OCI-LY7 (cell line): Measurements from ENCODE around the gene DLGAP1.

Experiments
- EZH2phosphoT487 ChIP-seq: fragments of 200-600 bp; sonication (generic); IDR thresholded peaks from 2 replicates; pipeline ENCODE4 v1.6.1; 2018; ENCODE audit warnings: low read depth, borderline replicate concordance, mild to moderate bottlenecking, mixed run types, antibody characterized with exemption, low read length, moderate library complexity, mixed read lengths
- TF ChIP-seq, protein P1 (sequence below): fragments of 200-600 bp; sonication (generic); conservative IDR thresholded peaks from 2 replicates; pipeline ENCODE4 v1.5.1; 2014; ENCODE audit warnings: mild to moderate bottlenecking, antibody characterized with exemption, low read length, moderate library complexity, mixed read lengths

GRCh38 chr18:3879836-3880120 lies 575.3 kb downstream of the DLGAP1 start:
- TF ChIP-seq, protein P1, sequence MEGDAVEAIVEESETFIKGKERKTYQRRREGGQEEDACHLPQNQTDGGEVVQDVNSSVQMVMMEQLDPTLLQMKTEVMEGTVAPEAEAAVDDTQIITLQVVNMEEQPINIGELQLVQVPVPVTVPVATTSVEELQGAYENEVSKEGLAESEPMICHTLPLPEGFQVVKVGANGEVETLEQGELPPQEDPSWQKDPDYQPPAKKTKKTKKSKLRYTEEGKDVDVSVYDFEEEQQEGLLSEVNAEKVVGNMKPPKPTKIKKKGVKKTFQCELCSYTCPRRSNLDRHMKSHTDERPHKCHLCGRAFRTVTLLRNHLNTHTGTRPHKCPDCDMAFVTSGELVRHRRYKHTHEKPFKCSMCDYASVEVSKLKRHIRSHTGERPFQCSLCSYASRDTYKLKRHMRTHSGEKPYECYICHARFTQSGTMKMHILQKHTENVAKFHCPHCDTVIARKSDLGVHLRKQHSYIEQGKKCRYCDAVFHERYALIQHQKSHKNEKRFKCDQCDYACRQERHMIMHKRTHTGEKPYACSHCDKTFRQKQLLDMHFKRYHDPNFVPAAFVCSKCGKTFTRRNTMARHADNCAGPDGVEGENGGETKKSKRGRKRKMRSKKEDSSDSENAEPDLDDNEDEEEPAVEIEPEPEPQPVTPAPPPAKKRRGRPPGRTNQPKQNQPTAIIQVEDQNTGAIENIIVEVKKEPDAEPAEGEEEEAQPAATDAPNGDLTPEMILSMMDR: no peak
- no peak for TF ChIP-seq EZH2phosphoT487
